Measurements from ENCODE around the gene WDR70.

The WDR70 gene

DNA sequence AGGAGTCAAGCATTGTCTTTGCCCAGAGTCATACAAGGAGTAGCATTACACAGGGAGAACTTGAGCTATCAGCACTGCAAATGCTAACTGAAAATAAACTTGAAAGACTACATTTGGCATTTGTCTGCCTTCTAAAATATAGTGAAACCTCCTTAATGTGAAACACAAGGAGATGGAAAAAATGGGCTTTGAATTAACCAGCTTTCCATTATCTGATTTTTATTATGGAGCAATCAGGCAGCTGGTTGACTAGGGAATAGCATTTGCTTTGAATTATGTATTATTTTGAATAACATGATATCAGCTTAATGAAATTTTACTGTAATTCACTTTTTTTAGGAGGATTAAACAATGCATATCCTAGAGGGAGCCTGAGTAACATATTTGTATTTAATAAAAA lies 329.9 kb downstream of the WDR70 start:
- ChIA-PET CTCF (no interaction called here), POLR2A (no interaction called here)
- DNase-seq (ENCODE audit: extremely low spot score) = no peak
- TF ChIP-seq PKNOX1 (IDR thresholded peaks at IDR 0.05) (no peak), TARDBP (IDR thresholded peaks at IDR 0.05) (no peak), L3MBTL2 (conservative IDR thresholded peaks at IDR 0.05) (no peak), FOXK2 (IDR thresholded peaks at IDR 0.05) (no peak), HDGF (IDR thresholded peaks at IDR 0.05; ENCODE audit: borderline replicate concordance) (no peak), FOXA1 (IDR thresholded peaks at IDR 0.05) (no peak), SUZ12 (IDR thresholded peaks at IDR 0.05) (no peak), NFRKB (IDR thresholded peaks at IDR 0.05) (no peak), ZNF384 (IDR thresholded peaks at IDR 0.05) (no peak), CTBP1 (IDR thresholded peaks at IDR 0.05; ENCODE audit: borderline replicate concordance) (no peak), ELF4 (IDR thresholded peaks at IDR 0.05) (no peak), ARNT (IDR thresholded peaks at IDR 0.05) (no peak), FOXM1 (IDR thresholded peaks at IDR 0.05; ENCODE audit: borderline replicate concordance) (no peak), SP1 (IDR thresholded peaks at IDR 0.05) (no peak), BHLHE40 (IDR thresholded peaks at IDR 0.05; ENCODE audit: borderline replicate concordance) (no peak), LEF1 (IDR thresholded peaks at IDR 0.05; ENCODE audit: borderline replicate concordance) (no peak)

- POLR2A ChIA-PET = no interaction called here
- CTCF ChIA-PET = interaction anchor here (1.7 kb wide), 1 partner anchor 12 kb away, joined by 6 read pairs; no protein-coding TSS in a partner anchor
- TF ChIP-seq BHLHE40 (IDR thresholded peaks at IDR 0.05; ENCODE audit: borderline replicate concordance) (no peak), TARDBP (IDR thresholded peaks at IDR 0.05) (no peak), L3MBTL2 (conservative IDR thresholded peaks at IDR 0.05) (no peak), FOXM1 (IDR thresholded peaks at IDR 0.05; ENCODE audit: borderline replicate concordance) (no peak), ARNT (IDR thresholded peaks at IDR 0.05) (no peak), ZNF384 (IDR thresholded peaks at IDR 0.05) (no peak), FOXA1 (IDR thresholded peaks at IDR 0.05) (no peak), LEF1 (IDR thresholded peaks at IDR 0.05; ENCODE audit: borderline replicate concordance) (no peak), PKNOX1 (IDR thresholded peaks at IDR 0.05) (no peak), SUZ12 (IDR thresholded peaks at IDR 0.05) (no peak), FOXK2 (IDR thresholded peaks at IDR 0.05) (no peak), HDGF (IDR thresholded peaks at IDR 0.05; ENCODE audit: borderline replicate concordance) (no peak), CTBP1 (IDR thresholded peaks at IDR 0.05; ENCODE audit: borderline replicate concordance) (no peak), ELF4 (IDR thresholded peaks at IDR 0.05) (no peak), NFRKB (IDR thresholded peaks at IDR 0.05) (no peak)
- no peak for DNase-seq (ENCODE audit: extremely low spot score)
Observed at GRCh38 chr5:37710965-37711364, 331.8 kb downstream of the WDR70 start.

- TF ChIP-seq SUZ12 (IDR thresholded peaks at IDR 0.05) (no peak), TARDBP (IDR thresholded peaks at IDR 0.05) (no peak), BHLHE40 (IDR thresholded peaks at IDR 0.05; ENCODE audit: borderline replicate concordance) (no peak), LEF1 (IDR thresholded peaks at IDR 0.05; ENCODE audit: borderline replicate concordance) (no peak), FOXK2 (IDR thresholded peaks at IDR 0.05) (no peak), ARNT (IDR thresholded peaks at IDR 0.05) (no peak), HDGF (IDR thresholded peaks at IDR 0.05; ENCODE audit: borderline replicate concordance) (no peak), FOXA1 (IDR thresholded peaks at IDR 0.05) (no peak), SP1 (IDR thresholded peaks at IDR 0.05) (no peak), L3MBTL2 (conservative IDR thresholded peaks at IDR 0.05) (no peak), ELF4 (IDR thresholded peaks at IDR 0.05) (no peak), FOXM1 (IDR thresholded peaks at IDR 0.05; ENCODE audit: borderline replicate concordance) (no peak)
- CTCF ChIA-PET = interaction anchor here (0.5 to 0.9 kb wide), 2 partner anchors 11 to 153 kb away, joined by 4 to 8 read pairs; no protein-coding TSS in a partner anchor
- POLR2A ChIA-PET = no interaction called here
- DNase-seq (ENCODE audit: extremely low spot score) = no peak
Observed at GRCh38 chr5:37712750-37713149, 333.6 kb downstream of the WDR70 start.

DNA sequence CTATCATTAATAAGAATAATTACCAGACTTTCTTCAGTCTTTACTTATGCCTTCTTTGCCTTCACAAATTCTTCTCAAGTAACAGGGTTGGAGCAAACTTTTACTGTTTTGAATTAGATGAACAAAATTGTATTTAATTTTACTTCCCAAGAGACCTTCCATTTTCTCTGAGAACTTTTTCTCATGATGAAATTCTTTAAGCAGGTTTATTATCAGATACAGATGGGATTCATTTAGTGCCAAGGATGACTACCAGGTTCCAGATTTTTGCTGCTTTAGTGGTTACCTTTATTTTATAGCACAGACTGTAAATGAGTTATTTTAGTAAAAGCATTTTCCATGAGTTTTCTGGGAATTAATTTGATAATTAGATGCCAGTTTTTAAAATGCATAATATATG lies 335.6 kb downstream of the WDR70 start:
- DNase-seq (ENCODE audit: extremely low spot score) = no peak
- TF ChIP-seq FOXM1 (IDR thresholded peaks at IDR 0.05; ENCODE audit: borderline replicate concordance) (no peak), ELF4 (IDR thresholded peaks at IDR 0.05) (no peak), NFRKB (IDR thresholded peaks at IDR 0.05) (no peak)
- CTCF ChIA-PET = no interaction called here
- POLR2A ChIA-PET = no interaction called here

GRCh38 chr5:37715361-37715760 lies 336.2 kb downstream of the WDR70 start:
- CTCF ChIA-PET = no interaction called here
- TF ChIP-seq CTBP1 (IDR thresholded peaks at IDR 0.05; ENCODE audit: borderline replicate concordance) (no peak), ELF4 (IDR thresholded peaks at IDR 0.05) (no peak), TARDBP (IDR thresholded peaks at IDR 0.05) (no peak), ZNF384 (IDR thresholded peaks at IDR 0.05) (no peak)
- DNase-seq (ENCODE audit: extremely low spot score) = no peak
- POLR2A ChIA-PET = no interaction called here

- POLR2A ChIA-PET = no interaction called here
- no peak for TF ChIP-seq FOXM1 (IDR thresholded peaks at IDR 0.05; ENCODE audit: borderline replicate concordance)
- no peak for TF ChIP-seq L3MBTL2 (conservative IDR thresholded peaks at IDR 0.05)
- no peak for TF ChIP-seq PKNOX1 (IDR thresholded peaks at IDR 0.05)
- no peak for TF ChIP-seq SP1 (IDR thresholded peaks at IDR 0.05)
- TF ChIP-seq HDGF (IDR thresholded peaks at IDR 0.05; ENCODE audit: borderline replicate concordance) = no peak
- TF ChIP-seq ELF4 (IDR thresholded peaks at IDR 0.05) = no peak
- TF ChIP-seq LEF1 (IDR thresholded peaks at IDR 0.05; ENCODE audit: borderline replicate concordance) = no peak
- no peak for TF ChIP-seq TARDBP (IDR thresholded peaks at IDR 0.05)
- TF ChIP-seq ARNT (IDR thresholded peaks at IDR 0.05) = no peak
- CTCF ChIA-PET = interaction anchor here (0.5 kb wide), 1 partner anchor 157 kb away, joined by 3 read pairs; no protein-coding TSS in a partner anchor
- DNase-seq (ENCODE audit: extremely low spot score) = no peak
Observed at GRCh38 chr5:37715992-37716391, 336.9 kb downstream of the WDR70 start.

Measured in HEK293T (cell line).